Fibroblast of the aortic adventitia (primary cell): ENCODE measurements around the gene ACTG1. TPM values are rescaled to one million over a fixed set of nuclear protein-coding genes. Genes with fewer than 3 reads are reported as not detected.

Source experiments
- DNase-seq: peaks from one replicate; pipeline ENCODE4 v3.0.0-alpha.2; 2010; ENCODE audit warnings: low read depth
- H3K4me3 ChIP-seq: 2 replicates; pipeline ENCODE4 v1.5.1; 2011; ENCODE audit warnings: low read depth, mild to moderate bottlenecking, control low read depth, low read length, moderate library complexity
- total RNA-seq: library from RNA; depleted of rRNA; stranded (reverse); fragments of >200 nt; gene quantifications from 2 replicates; pipeline ENCODE4 v1.2.3, GENCODE V29; 2012; ENCODE audit warnings: low replicate concordance
- TF ChIP-seq, protein P1 (sequence below): IDR thresholded peaks from 2 replicates; pipeline ENCODE4 v1.5.1; 2011; ENCODE audit warnings: mild to moderate bottlenecking, low read length, control low read depth, inconsistent platforms; ENCODE audit not compliant: insufficient read depth

Gene ACTG1
- total RNA-seq, 1 donor: 6,650 TPM

DNA sequence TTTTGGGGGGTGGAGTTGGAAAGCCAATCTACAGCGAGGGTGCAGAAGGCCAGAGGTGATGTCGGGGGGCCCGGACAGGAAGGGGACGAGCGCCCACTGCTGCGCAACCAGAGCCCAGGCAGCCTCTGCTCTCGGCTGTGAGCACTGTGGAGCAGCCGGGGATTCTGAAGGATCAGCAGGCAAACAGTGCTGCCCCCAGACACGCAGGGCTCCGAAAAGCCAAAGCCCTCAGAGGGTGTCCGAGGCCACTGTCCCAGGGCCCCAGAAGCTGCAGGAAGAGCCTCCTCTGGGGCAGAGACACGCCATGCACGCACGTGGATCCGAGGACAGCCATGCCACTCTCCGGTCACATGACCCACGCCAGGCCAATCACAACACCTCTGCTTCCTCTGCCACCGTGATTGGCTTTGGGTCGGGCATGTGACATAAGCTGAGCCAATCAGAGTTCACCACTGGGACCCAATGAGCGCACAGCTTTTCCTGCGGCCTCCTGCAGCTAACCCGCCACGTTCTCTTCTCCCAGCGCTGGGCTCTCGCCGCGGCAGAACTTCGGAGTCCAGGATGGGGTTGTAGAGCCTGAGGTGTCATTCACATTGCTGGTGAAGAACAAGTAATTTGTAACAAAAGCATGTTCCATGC lies 40.7 kb downstream of the ACTG1 start:
- peak; percentile 80 for DNase-seq
- TF ChIP-seq, protein P1, sequence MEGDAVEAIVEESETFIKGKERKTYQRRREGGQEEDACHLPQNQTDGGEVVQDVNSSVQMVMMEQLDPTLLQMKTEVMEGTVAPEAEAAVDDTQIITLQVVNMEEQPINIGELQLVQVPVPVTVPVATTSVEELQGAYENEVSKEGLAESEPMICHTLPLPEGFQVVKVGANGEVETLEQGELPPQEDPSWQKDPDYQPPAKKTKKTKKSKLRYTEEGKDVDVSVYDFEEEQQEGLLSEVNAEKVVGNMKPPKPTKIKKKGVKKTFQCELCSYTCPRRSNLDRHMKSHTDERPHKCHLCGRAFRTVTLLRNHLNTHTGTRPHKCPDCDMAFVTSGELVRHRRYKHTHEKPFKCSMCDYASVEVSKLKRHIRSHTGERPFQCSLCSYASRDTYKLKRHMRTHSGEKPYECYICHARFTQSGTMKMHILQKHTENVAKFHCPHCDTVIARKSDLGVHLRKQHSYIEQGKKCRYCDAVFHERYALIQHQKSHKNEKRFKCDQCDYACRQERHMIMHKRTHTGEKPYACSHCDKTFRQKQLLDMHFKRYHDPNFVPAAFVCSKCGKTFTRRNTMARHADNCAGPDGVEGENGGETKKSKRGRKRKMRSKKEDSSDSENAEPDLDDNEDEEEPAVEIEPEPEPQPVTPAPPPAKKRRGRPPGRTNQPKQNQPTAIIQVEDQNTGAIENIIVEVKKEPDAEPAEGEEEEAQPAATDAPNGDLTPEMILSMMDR: peak; percentile 47
- peak overlapping the region; percentile 32 for H3K4me3 ChIP-seq

DNA sequence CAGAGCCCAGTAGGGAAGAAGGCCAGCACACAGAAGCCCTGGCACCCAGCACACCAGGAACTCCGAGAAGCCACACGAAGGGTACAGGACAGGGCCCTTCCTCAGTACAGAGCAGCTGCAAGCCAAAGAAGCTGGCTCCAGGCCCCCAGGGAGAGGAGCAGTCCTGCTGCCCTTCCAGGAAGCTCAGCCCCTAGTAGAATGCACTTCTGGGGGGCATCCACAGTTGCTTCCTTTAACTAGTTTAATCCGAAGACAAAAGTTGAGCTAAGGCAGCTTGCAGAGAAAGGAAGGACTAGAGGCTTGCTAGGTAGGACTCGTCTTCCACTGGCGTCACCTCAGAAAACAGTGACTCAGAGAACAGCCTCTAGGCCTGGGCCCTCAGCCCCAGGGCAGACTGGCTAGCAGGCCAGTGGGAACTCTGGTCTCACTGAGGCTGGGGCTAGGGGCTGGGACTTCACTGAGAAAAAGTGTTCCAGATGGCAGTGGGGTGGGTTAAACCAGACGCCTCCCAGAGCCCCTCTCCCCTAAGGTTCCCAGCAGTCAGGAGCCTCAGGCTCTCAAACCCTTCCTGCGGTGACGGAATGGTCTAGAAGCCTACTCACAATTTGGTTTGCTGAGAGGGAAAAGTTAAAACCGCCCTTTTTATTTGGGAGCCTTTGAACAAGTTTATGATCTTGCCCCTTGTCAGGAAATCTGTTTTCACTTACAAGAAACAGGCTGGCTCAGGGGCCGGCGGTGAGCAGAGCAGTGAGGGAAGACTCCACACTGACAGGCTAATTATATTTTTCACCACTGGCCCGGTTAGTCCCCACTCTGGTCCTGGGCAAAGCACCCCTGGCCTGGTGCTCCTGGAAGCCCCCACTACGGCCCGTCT lies 41.4 kb downstream of the ACTG1 start:
- TF ChIP-seq, protein P1: no peak
- no peak overlapping the region for H3K4me3 ChIP-seq
- peak; percentile 22 for DNase-seq

DNA sequence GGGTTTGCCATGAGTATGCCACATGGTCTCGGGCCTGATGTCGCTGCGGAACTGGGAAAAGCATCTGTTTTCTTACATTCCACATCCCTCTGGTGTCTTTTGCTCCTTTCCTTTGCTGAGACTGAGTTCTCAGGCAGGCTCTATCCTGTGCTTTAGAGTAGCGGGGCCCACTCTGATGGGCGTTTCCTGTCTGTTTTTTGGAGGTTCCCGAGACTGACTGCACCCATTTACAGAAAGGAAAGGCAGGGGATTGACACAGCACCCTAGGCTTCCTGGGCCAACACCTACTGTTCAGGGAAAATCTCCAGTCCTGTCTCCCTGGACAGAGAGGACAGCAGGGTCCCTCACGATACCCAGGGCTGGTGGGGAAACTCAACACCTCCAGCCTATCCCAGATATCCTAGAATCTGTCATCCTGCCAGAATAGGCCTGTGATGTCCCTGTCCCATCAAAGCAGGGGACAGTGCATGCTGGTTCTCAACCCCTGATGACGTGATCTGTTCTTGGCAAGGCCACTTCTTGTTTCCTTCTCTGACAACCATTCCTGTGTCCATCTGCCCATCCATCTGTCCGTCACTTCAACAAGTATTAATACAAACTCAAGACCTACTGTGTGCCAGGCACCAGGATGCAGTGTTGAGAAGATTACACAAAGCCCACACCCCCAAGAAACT lies 42.2 kb downstream of the ACTG1 start:
- DNase-seq: no peak
- H3K4me3 ChIP-seq: no peak overlapping the region
- TF ChIP-seq, protein P1: no peak

DNA sequence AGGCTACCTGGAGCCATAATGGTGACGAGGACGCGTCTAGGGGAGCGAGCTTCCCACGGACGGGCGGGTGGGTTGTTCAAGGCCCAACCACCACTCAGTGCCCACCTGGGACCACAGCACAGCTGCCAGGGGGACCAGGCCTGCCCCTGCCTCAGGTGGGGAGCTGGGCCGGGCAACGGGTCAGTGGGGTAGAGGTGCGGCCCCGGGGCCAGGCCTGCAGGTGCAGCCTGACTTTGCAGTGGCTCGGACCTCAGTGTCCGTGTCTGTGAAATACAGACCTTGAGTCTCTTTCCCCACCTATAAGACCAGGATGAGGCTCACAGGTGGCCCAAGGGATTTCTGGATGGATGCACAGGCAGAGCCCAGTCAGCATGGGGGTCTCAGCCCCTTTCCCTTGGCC lies 43.3 kb downstream of the ACTG1 start:
- no peak overlapping the region for H3K4me3 ChIP-seq
- no peak for DNase-seq
- TF ChIP-seq, protein P1: no peak

DNA sequence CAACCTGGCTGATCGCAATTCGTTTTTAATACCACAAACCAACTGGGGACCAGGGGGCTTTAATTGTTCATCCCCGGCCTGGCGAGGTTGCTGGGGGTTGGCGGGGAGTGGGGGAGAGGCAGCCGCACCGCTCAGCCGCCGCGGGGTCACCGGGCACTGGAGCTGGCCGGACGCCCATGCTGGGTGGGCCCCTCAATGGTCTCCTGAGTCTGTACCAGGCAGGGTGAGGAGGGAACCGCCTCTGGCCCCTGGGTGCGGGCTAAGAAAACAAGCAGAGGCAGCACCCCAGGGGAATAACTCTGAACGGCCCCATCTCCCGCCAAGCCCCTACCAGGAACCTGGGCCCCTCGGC lies 43.9 kb downstream of the ACTG1 start:
- DNase-seq: no peak
- no peak overlapping the region for H3K4me3 ChIP-seq
- TF ChIP-seq, protein P1: no peak

DNA sequence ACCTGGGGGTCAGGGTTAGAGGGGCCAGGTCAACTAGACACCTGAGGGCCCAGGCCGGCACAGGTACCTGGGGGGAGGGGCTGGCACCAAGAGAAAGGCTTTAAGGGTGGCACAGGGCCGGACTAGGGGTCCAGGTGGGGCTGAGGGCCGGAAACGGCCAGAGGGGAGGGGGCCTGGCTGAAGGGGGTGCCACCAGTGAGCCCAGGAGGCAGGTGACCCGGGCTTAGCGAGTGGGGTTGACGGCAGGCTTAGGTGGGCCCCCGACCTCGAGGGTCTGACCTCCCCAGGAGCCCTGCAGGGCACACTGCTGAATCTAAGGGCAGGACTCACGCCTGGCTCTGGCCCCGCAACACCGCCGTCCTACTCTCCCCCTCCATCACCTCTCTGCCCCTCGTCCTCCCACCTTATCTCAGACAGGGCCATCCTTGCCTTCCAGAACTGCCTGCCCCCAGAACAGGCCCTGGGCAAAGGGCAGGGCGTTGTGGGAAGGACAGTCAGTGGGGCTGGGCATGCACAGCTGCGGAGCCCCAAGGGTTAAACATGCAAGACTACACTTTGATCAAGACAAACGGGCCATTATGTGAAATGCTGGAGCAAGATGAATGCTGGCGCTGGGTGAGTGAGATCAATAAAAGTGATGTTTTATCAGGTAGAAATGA lies 44.4 kb downstream of the ACTG1 start:
- DNase-seq: no peak
- TF ChIP-seq, protein P1: no peak
- no peak overlapping the region for H3K4me3 ChIP-seq
